Sigmoid colon (tissue), 4 donors: Measurements from ENCODE around the gene KCNIP1.

Source experiments
- EP300 ChIP-seq, 4 donors: sonication (generic); formaldehyde crosslinking; IDR thresholded peaks; one replicate each; pipeline ENCODE4 v1.6.1; 2017; ENCODE audit warnings: antibody characterized with exemption in 4 of 4
- POLR2A ChIP-seq, 2 donors: fragments of 450-650 bp; IDR thresholded peaks; one replicate each; pipeline ENCODE4 v1.6.1; 2016; ENCODE audit warnings: antibody characterized with exemption in 2 of 2, mild to moderate bottlenecking in 2 of 2, moderate library complexity in 2 of 2
- POLR2AphosphoS5 ChIP-seq, 4 donors: sonication (generic); formaldehyde crosslinking; IDR thresholded peaks; one replicate each; pipeline ENCODE4 v1.6.1; 2017; ENCODE audit warnings: antibody characterized with exemption in 4 of 4
- TF ChIP-seq, protein P1 (sequence below), 4 experiments: fragments of 450-650 bp in 3 of 4; fragments of 200-600 bp in 1 of 4; IDR thresholded peaks; one replicate each; pipeline ENCODE4 v1.5.1; 2016 to 2019; ENCODE audit warnings: antibody characterized with exemption in 4 of 4, mild to moderate bottlenecking in 3 of 4, moderate library complexity in 2 of 4

DNA sequence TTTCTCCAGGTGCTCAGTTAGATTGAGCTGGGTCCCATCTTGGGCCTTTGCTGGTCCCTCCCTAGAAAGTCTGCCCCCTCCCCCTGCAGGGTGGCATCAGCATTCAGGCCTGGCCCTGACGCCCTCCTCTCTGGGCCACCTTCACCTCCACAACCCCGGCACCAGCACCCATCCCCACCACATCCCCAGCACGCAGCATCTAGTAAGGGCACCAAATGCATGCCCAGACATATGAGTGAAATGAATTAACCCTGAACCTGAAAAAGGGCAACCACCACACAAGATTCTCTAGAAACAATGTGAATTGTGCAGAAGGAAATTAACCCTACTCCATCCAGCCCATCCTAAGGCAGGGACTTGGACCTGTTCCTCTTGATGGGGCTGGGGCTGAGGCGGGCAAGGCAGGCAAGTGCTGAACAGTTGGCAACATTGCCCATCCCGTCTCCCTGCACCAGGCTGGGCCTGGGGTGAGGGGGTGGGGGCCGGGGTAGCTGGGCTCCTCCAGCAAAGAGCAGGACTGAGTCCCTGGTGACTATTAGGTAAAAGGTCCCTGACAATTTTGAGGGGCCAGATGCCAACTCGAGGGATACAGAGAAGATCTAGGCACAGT lies 125.9 kb downstream of the KCNIP1 start:
- TF ChIP-seq, protein P1, sequence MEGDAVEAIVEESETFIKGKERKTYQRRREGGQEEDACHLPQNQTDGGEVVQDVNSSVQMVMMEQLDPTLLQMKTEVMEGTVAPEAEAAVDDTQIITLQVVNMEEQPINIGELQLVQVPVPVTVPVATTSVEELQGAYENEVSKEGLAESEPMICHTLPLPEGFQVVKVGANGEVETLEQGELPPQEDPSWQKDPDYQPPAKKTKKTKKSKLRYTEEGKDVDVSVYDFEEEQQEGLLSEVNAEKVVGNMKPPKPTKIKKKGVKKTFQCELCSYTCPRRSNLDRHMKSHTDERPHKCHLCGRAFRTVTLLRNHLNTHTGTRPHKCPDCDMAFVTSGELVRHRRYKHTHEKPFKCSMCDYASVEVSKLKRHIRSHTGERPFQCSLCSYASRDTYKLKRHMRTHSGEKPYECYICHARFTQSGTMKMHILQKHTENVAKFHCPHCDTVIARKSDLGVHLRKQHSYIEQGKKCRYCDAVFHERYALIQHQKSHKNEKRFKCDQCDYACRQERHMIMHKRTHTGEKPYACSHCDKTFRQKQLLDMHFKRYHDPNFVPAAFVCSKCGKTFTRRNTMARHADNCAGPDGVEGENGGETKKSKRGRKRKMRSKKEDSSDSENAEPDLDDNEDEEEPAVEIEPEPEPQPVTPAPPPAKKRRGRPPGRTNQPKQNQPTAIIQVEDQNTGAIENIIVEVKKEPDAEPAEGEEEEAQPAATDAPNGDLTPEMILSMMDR (IDR thresholded peaks at IDR 0.05) = no peak
- no peak for TF ChIP-seq POLR2AphosphoS5 (IDR thresholded peaks at IDR 0.05)
- TF ChIP-seq POLR2A (IDR thresholded peaks at IDR 0.05) = no peak
- TF ChIP-seq EP300 (IDR thresholded peaks at IDR 0.05) = no peak
